GM12873 (cell line): ENCODE measurements around the gene OR1I1.

Experiments used
- CTCF ChIP-seq: IDR thresholded peaks from 2 replicates; pipeline ENCODE4 v1.5.1; 2012; ENCODE audit warnings: low read depth, mild to moderate bottlenecking, moderate library complexity, low read length, control low read depth; ENCODE audit not compliant: insufficient read depth; ENCODE audit errors: missing control alignments

OR1I1 gene

GRCh38 chr19:15122331-15123030 is 40.5 kb downstream of the OR1I1 start:
- TF ChIP-seq CTCF: no peak

GRCh38 chr19:15123031-15123890 is 41.2 kb downstream of the OR1I1 start:
- no peak for TF ChIP-seq CTCF

GRCh38 chr19:15123900-15124299 is 41.9 kb downstream of the OR1I1 start:
- TF ChIP-seq CTCF: no peak

GRCh38 chr19:15124572-15125231 is 42.7 kb downstream of the OR1I1 start:
- TF ChIP-seq CTCF: no peak

- TF ChIP-seq CTCF: no peak
These were observed 43.4 kb downstream of the OR1I1 start for GRCh38 chr19:15125232-15126067.

GRCh38 chr19:15126131-15126910 is 44.3 kb downstream of the OR1I1 start:
- no peak for TF ChIP-seq CTCF
